Lower lobe of right lung (tissue), 2 donors: ENCODE results near the gene NR1H4. TPM values are rescaled to one million over a fixed set of nuclear protein-coding genes. Genes with fewer than 3 reads are reported as not detected.
A peak's percentile ranks its signal among the peaks of the same experiment; 100 is the strongest.

Experiments
- ATAC-seq, 2 donors: fragments of 200-7000 bp; cut with Tn5 transposase; one replicate each; pipeline ENCODE4 v1.9.1; 2020 to 2022; ENCODE audit warnings: mild to moderate bottlenecking in 2 of 2, moderate library complexity in 2 of 2
- DNase-seq: peaks from one replicate; pipeline ENCODE4 v3.0.0-alpha.2; 2020
- H3K27ac ChIP-seq: fragments of 200-600 bp; one replicate; pipeline ENCODE4 v1.8.0; 2022
- H3K27me3 ChIP-seq: fragments of 200-600 bp; one replicate; pipeline ENCODE4 v1.8.0; 2022; ENCODE audit warnings: low read depth
- H3K36me3 ChIP-seq: fragments of 200-600 bp; one replicate; pipeline ENCODE4 v1.8.0; 2022; ENCODE audit warnings: mild to moderate bottlenecking
- H3K4me1 ChIP-seq: fragments of 200-600 bp; one replicate; pipeline ENCODE4 v1.8.0; 2022
- H3K4me3 ChIP-seq: fragments of 200-600 bp; one replicate; pipeline ENCODE4 v1.8.0; 2022; ENCODE audit warnings: mild to moderate bottlenecking
- H3K9me3 ChIP-seq: fragments of 200-600 bp; one replicate; pipeline ENCODE4 v1.8.0; 2022
- intact Hi-C: fragments of 100-400 bp; cut with DNase I; formaldehyde crosslinking; loops from one replicate; pipeline ENCODE4 v1.11.0; 2022
- total RNA-seq: library from RNA; stranded (reverse); fragmentation: NEBNext Ultra II Directional; extraction: Animal tissue kit (Norgen Biotek cat#: 25700); gene quantifications from one replicate; pipeline ENCODE4 v1.2.1, GENCODE V29; 2021
- TF ChIP-seq, protein P1 (sequence below): fragments of 200-600 bp; IDR thresholded peaks from one replicate; pipeline ENCODE4 v1.8.0; 2022; ENCODE audit warnings: antibody characterized with exemption, mild to moderate bottlenecking
- donor health status: DM: no; HTN: yes; CAD: no; lungs with severe emphysema.

The NR1H4 gene
- total RNA-seq, 1 donor from 2014 or later = not detected

DNA sequence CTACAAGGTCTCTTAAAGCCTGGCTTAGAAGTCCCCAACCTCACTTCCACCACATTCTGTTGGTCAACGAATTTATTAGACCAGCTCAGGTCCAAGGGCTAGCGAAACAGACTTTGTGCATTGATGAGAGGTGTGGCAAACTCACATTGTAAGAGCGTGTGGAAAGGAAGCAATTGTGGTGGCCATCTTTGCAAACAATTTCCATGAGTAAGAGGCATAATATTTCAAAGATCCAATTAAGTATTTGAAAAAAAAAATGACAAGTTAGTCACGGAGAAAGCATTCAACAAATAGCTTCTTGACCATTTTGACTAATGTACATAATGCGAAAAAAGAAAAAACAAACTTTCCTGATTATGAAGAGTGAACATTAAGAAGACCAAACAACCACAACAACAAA lies 7.4 kb downstream of the NR1H4 start:
- Histone ChIP-seq H3K4me1 (no peaks in the 10 kb centered on the region), H3K27me3 (no peaks in the 10 kb centered on the region), H3K36me3 (no peaks in the 10 kb centered on the region), H3K4me3 (no peak overlapping the region), H3K9me3 (no peaks in the 10 kb centered on the region), H3K27ac (no peak overlapping the region)
- no peak for DNase-seq
- intact Hi-C loops = no loop called here
- TF ChIP-seq, protein P1, sequence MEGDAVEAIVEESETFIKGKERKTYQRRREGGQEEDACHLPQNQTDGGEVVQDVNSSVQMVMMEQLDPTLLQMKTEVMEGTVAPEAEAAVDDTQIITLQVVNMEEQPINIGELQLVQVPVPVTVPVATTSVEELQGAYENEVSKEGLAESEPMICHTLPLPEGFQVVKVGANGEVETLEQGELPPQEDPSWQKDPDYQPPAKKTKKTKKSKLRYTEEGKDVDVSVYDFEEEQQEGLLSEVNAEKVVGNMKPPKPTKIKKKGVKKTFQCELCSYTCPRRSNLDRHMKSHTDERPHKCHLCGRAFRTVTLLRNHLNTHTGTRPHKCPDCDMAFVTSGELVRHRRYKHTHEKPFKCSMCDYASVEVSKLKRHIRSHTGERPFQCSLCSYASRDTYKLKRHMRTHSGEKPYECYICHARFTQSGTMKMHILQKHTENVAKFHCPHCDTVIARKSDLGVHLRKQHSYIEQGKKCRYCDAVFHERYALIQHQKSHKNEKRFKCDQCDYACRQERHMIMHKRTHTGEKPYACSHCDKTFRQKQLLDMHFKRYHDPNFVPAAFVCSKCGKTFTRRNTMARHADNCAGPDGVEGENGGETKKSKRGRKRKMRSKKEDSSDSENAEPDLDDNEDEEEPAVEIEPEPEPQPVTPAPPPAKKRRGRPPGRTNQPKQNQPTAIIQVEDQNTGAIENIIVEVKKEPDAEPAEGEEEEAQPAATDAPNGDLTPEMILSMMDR = no peak
- ATAC-seq = no peak

DNA sequence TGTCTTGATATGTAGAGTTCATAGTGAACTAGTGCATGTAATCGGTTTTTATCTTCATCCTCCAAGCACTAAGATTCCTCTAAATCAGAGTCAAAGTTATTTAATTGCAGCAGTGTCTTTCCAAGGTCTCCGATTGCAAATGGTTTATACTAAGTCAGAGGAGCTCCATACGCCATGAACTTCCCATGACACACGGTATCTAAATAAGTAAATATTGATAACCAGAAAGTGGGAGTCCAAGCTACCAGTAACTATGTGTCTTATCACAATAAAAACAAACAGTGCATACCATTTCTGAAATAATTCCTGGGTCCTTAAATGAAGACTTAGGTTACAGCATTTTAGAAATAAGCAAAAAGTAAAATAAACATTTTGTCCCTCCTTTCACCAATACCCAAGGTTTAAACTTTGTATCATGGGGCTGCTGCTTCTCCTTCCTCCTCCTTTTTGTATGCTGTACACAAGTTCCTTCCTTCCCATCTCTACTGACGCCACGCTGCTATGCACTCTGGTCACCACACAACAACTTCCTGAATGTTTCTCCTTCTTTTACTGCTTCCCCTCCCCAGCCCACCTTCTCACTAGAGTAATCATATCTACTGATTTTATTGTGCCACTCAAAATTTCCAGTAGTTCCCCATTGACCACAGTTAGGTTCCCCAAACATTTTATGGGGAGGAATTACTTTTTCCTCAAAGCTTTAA lies 10.7 kb downstream of the NR1H4 start:
- no peak overlapping the region for H3K27ac ChIP-seq
- intact Hi-C loops = no loop called here
- H3K9me3 ChIP-seq = no peaks in the 10 kb centered on the region
- DNase-seq = no peak
- H3K36me3 ChIP-seq = no peaks in the 10 kb centered on the region
- peak in 1 of 2 donors; percentile 32 for ATAC-seq
- H3K4me3 ChIP-seq = no peak overlapping the region
- no peaks in the 10 kb centered on the region for H3K27me3 ChIP-seq
- TF ChIP-seq, protein P1 = no peak
- no peaks in the 10 kb centered on the region for H3K4me1 ChIP-seq

DNA sequence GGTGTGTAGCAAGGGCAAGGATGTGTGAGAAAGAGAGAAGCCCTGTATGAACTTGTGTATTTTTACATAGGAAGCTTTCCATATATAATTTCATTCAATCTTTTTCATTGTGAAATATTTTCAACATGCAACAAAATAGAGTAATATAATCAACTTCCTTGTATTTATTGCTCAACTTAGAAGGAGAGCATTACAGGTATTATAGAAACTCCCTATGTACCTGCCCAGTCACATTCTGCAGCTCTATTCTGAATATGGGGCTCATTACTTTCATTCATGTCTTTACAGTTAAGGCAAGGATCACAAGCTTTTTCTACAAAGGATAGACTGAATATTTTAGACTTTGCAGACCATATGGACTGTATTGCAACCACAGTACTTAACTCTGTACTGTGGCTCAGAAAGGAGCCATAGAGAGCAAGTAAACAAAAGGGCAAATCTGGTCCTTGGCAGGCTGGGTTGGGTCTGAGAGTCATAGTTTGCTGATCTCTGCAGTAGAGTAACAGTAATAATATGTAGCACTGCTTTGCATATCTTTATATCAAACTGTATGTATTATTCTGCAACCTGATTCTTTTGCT lies 11.3 kb downstream of the NR1H4 start:
- Histone ChIP-seq H3K4me1 (no peaks in the 10 kb centered on the region), H3K36me3 (no peaks in the 10 kb centered on the region), H3K4me3 (no peak overlapping the region), H3K27me3 (no peaks in the 10 kb centered on the region), H3K9me3 (no peaks in the 10 kb centered on the region), H3K27ac (no peak overlapping the region)
- TF ChIP-seq, protein P1 = no peak
- intact Hi-C loops = no loop called here
- no peak for DNase-seq
- no peak for ATAC-seq

DNA sequence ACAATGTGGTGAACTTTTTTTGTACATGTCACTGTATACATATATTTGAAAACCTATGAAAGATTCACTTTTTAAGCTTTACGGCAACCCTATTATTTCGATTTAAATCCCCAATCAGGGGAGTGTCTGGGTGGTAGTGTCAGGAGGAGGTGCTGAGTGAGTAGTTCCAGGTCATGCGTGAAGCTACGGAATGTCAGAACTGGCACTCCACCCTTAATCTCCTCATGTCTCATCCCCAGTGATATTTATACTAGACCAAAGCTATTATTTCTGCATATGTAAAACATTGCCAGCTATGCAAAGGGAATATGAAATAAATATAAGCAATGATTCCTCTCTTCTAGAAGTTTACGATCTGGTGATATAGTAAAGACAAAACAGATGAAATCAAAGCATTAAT lies 12.3 kb downstream of the NR1H4 start:
- TF ChIP-seq, protein P1 = no peak
- intact Hi-C loops = no loop called here

DNA sequence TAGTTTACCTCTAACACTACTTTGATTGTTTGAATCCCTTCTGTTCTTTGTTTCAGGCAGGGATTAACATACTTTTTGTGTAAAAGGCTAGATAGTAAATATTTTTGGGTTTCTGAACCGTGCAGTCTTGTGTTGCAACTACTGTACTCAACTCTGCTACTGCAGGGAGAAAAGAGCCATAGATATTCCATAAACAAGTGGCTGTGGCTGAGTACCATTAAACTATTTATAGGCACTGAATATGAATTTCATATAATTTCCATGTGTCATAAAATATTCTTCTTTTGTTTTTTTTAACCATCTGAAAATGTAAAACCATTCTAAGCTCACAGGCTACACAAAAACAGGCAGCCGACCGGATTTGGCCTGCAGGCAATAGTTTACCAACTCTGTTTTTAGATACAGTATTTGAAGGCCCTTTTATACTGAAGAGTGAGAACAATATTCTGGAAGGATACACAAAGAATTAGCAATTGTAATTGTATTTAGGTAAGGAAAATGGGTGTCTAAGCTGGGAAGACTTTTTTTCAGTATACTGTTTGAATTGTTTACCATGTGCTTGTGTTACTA lies 15.7 kb downstream of the NR1H4 start:
- no peaks in the 10 kb centered on the region for H3K27me3 ChIP-seq
- H3K4me3 ChIP-seq = no peak overlapping the region
- no peak overlapping the region for H3K27ac ChIP-seq
- intact Hi-C loops = no loop called here
- no peaks in the 10 kb centered on the region for H3K4me1 ChIP-seq
- H3K36me3 ChIP-seq = no peaks in the 10 kb centered on the region
- no peaks in the 10 kb centered on the region for H3K9me3 ChIP-seq
- TF ChIP-seq, protein P1 = no peak
- no peak for DNase-seq
- ATAC-seq = no peak

More for the DNA sequence above, 12.3 kb downstream of the NR1H4 start:
- H3K4me1 ChIP-seq = no peaks in the 10 kb centered on the region
- no peak overlapping the region for H3K27ac ChIP-seq
- no peaks in the 10 kb centered on the region for H3K9me3 ChIP-seq
- no peaks in the 10 kb centered on the region for H3K36me3 ChIP-seq
- no peaks in the 10 kb centered on the region for H3K27me3 ChIP-seq
- DNase-seq = no peak
- H3K4me3 ChIP-seq = no peak overlapping the region
- ATAC-seq = no peak
